IgD-negative memory B cell (primary cell): ENCODE data around the gene MAP1A. TPM values are rescaled to one million over a fixed set of nuclear protein-coding genes. Genes with fewer than 3 reads are reported as not detected.
A peak's percentile ranks its signal among the peaks of the same experiment; 100 is the strongest.

ENCODE experiments used
- H3K27ac Mint-ChIP-seq, 3 donors: one replicate each; pipeline ENCODE4 v1.8.0; 2020 to 2022; ENCODE audit warnings: mild to moderate bottlenecking in 3 of 3, mixed read lengths in 3 of 3, moderate library complexity in 1 of 3
- H3K27me3 Mint-ChIP-seq: one replicate; pipeline ENCODE4 v1.8.0; 2021; ENCODE audit warnings: mixed read lengths
- H3K36me3 Mint-ChIP-seq: one replicate; pipeline ENCODE4 v1.8.0; 2020; ENCODE audit warnings: mild to moderate bottlenecking, mixed read lengths
- H3K4me1 Mint-ChIP-seq, 3 donors: one replicate each; pipeline ENCODE4 v1.8.0; 2020 to 2022; ENCODE audit warnings: mixed read lengths in 3 of 3, mild to moderate bottlenecking in 1 of 3
- H3K4me3 Mint-ChIP-seq, 4 donors: one replicate each; pipeline ENCODE4 v1.8.0; 2020 to 2022; ENCODE audit warnings: mild to moderate bottlenecking in 4 of 4, mixed read lengths in 4 of 4, moderate library complexity in 3 of 4
- H3K9me3 Mint-ChIP-seq, 3 donors: one replicate each; pipeline ENCODE4 v1.8.0; 2020 to 2021; ENCODE audit warnings: mixed read lengths in 3 of 3, mild to moderate bottlenecking in 1 of 3
- polyA plus RNA-seq: library from polyadenylated mRNA; unstranded; fragments of 300-500 nt; fragmentation: Illumina TruSeq; gene quantifications from one replicate; pipeline ENCODE4 v1.2.3, GENCODE V29; 2021

The MAP1A gene
- not detected for polyA plus RNA-seq

DNA sequence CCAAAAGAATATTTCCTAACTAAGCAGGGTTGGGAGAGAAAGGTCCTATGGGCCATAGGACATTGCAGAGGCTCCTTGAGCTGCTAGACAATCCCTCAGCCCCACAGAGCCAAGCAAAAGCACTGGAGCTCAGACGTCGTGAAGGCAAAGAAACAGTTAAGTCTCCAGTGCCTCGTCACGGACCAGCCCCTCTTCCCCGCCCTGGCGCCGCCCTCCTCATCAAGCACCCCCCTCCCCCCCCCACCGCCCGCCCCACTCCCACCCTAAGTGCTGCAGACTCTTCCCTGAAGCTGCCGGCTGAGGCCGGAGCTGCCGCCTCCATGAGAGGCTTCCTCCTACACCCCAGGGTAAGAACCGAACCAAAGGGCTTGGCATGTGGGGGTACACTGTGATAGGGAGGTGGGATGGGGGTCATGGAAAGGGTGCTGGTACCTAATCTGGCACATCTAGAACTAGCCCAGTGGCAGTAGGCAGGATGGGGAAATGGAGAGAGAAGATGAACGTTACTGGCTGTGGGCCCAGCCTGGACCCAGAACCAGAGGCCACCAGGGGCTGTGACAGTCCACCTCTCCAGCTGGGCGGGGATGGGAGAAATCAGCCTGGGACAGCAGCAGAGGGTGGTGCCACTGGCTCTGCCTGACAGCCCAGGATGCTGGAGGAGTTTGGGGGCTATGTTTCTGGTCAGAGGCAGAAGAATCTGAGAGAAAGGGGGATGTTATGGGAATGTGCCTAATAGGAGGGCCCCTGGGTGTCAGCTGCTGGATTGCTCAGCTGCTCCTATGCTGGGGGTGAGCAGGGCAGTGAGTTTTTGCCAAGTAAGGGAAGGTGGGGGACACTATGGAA lies at the start of gene MAP1A:
Gene MAP1A (plus strand): TSS at position 255 of the 843 bp plus-strand sequence. CDS start 3,866 bp downstream, outside the sequence.
- Mint-ChIP-seq H3K4me1 (peaks cover 0 to 3% (median 0%) of the 10 kb centered on the region in 3 donors), H3K27me3 (peaks cover 49% of the 10 kb centered on the region), H3K4me3 (peak within 1 kb of the TSS in 2 of 4 donors; percentile 77 to 84), H3K36me3 (no peaks in the 10 kb centered on the region), H3K9me3 (no peaks in the 10 kb centered on the region), H3K27ac (peak within 1 kb of the TSS in 1 of 3 donors; percentile 94)

- peaks cover 3% of the 10 kb centered on the region for H3K36me3 Mint-ChIP-seq
- no peak overlapping the region for H3K27ac Mint-ChIP-seq
- H3K4me3 Mint-ChIP-seq = peak overlapping the region in 1 of 4 donors; percentile 12
- H3K9me3 Mint-ChIP-seq = no peaks in the 10 kb centered on the region
- no peaks in the 10 kb centered on the region for H3K27me3 Mint-ChIP-seq
- H3K4me1 Mint-ChIP-seq = no peaks in the 10 kb centered on the region
Measured at GRCh38 chr15:43469867-43470266, 47.5 kb upstream of the MAP1A start.

- Mint-ChIP-seq H3K4me1 (no peaks in the 10 kb centered on the region), H3K27me3 (no peaks in the 10 kb centered on the region), H3K4me3 (no peak overlapping the region), H3K9me3 (no peaks in the 10 kb centered on the region), H3K36me3 (peaks cover 3% of the 10 kb centered on the region), H3K27ac (no peak overlapping the region)
Measured at GRCh38 chr15:43471975-43472374, 45.4 kb upstream of the MAP1A start.

DNA sequence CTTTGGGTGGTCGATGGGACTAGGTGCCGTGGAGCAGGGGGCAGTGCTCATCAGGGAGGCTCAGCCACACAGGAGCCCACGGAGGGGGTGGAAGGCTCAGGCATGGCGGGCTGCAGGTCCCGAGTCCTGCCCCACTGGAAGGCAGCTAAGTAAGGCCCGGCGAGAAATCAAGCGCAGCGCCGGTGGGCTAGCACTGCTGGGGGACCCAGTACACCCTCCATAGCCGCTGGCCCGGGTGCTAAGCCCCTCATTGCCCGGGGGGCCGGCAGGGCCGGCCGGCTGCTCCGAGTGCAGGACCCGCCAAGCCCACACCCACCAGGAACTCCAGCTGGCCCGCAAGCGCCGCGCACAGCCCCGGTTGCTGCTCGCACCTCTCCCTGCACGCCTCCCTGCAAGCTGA lies 43.5 kb upstream of the MAP1A start:
- H3K27me3 Mint-ChIP-seq = no peaks in the 10 kb centered on the region
- no peaks in the 10 kb centered on the region for H3K4me1 Mint-ChIP-seq
- no peak overlapping the region for H3K27ac Mint-ChIP-seq
- H3K36me3 Mint-ChIP-seq = peaks cover 14% of the 10 kb centered on the region
- no peak overlapping the region for H3K4me3 Mint-ChIP-seq
- H3K9me3 Mint-ChIP-seq = no peaks in the 10 kb centered on the region

GRCh38 chr15:43483297-43484128 lies 33.9 kb upstream of the MAP1A start:
- Mint-ChIP-seq H3K36me3 (peaks cover 13% of the 10 kb centered on the region), H3K4me1 (peaks cover 5 to 8% (median 6%) of the 10 kb centered on the region in 3 donors), H3K27ac (no peak overlapping the region), H3K9me3 (no peaks in the 10 kb centered on the region), H3K4me3 (no peak overlapping the region), H3K27me3 (no peaks in the 10 kb centered on the region)

DNA sequence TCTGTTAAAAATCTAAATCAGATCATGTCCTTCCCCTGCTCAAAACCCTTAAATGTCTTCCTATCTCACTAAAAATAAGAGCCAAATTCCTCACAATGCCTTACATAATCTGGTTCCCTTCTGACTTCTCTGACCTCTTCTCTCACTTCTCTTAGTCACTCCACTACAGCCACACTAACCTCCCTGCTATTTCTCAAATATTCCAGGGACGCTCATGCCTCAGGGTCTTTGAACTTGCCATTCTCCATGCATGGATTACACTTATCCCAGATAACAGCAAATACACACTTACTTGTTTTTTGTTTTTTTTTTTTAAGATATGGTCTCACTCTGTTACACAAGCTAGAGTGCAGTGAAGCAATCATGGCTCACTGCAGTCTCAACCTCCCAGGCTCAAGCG lies 33.0 kb upstream of the MAP1A start:
- Mint-ChIP-seq H3K9me3 (no peaks in the 10 kb centered on the region), H3K36me3 (peaks cover 5% of the 10 kb centered on the region), H3K27ac (no peak overlapping the region), H3K4me3 (no peak overlapping the region), H3K27me3 (no peaks in the 10 kb centered on the region), H3K4me1 (peaks cover 6 to 15% (median 9%) of the 10 kb centered on the region in 3 donors)

GRCh38 chr15:43487271-43487895 lies 30.0 kb upstream of the MAP1A start:
- H3K36me3 Mint-ChIP-seq = peaks cover 1% of the 10 kb centered on the region
- H3K27ac Mint-ChIP-seq = no peak overlapping the region
- H3K27me3 Mint-ChIP-seq = no peaks in the 10 kb centered on the region
- H3K4me3 Mint-ChIP-seq = peak overlapping the region in 1 of 4 donors; percentile 19
- no peaks in the 10 kb centered on the region for H3K9me3 Mint-ChIP-seq
- peaks cover 12 to 25% (median 18%) of the 10 kb centered on the region in 3 donors for H3K4me1 Mint-ChIP-seq

DNA sequence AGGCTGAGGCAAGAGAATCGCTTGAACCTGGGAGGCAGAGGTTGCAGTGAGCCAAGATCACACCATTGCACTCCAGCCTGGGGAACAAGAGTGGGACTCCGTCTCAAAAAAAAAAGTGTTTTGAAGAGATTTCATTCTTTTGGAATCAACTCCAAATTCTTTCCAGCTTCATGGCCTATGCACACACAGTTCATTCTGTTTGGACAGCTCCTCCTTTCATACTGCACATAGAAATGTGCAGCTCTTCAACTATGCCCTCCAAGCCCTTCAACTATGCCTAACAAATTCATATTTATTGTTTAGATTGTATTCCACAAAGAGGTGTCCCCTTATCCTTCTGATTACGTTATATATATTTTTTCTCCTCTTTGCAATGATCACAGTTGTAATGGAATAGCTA lies 28.6 kb upstream of the MAP1A start:
- no peak overlapping the region for H3K27ac Mint-ChIP-seq
- H3K4me1 Mint-ChIP-seq = peaks cover 13 to 33% (median 18%) of the 10 kb centered on the region in 3 donors
- peak overlapping the region in 1 of 4 donors; percentile 52 for H3K4me3 Mint-ChIP-seq
- H3K9me3 Mint-ChIP-seq = no peaks in the 10 kb centered on the region
- H3K36me3 Mint-ChIP-seq = peaks cover 1% of the 10 kb centered on the region
- no peaks in the 10 kb centered on the region for H3K27me3 Mint-ChIP-seq

DNA sequence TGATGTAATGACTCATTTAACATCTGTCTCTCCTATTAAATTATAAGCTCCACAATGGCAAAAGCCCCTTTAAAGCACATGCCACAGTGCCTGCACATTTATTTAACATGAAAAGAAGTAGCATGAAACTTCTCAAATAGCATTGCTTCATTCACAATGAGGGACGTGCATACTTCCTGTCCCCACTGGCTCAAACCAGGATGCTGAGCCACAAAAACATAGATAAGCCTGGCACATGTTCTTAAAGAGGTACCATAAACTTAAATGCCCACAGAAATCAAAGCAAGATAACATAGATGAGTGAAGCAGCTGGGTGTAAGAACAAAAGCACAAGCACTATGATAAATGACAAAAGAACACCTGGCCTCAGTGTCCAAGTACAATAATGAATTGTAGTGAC lies 28.2 kb upstream of the MAP1A start:
- Mint-ChIP-seq H3K4me3 (peak overlapping the region in 1 of 4 donors; percentile 52), H3K9me3 (no peaks in the 10 kb centered on the region), H3K27ac (no peak overlapping the region), H3K36me3 (peaks cover 1% of the 10 kb centered on the region), H3K27me3 (no peaks in the 10 kb centered on the region), H3K4me1 (peaks cover 13 to 29% (median 17%) of the 10 kb centered on the region in 3 donors)

- peaks cover 1% of the 10 kb centered on the region for H3K36me3 Mint-ChIP-seq
- no peaks in the 10 kb centered on the region for H3K27me3 Mint-ChIP-seq
- H3K9me3 Mint-ChIP-seq = no peaks in the 10 kb centered on the region
- H3K4me3 Mint-ChIP-seq = peak overlapping the region; percentile 81 to 99 (median 97)
- peak overlapping the region; percentile 36 to 96 (median 54) for H3K27ac Mint-ChIP-seq
- peaks cover 13 to 26% (median 15%) of the 10 kb centered on the region in 3 donors for H3K4me1 Mint-ChIP-seq
Measured at GRCh38 chr15:43492266-43492665, 25.1 kb upstream of the MAP1A start.

DNA sequence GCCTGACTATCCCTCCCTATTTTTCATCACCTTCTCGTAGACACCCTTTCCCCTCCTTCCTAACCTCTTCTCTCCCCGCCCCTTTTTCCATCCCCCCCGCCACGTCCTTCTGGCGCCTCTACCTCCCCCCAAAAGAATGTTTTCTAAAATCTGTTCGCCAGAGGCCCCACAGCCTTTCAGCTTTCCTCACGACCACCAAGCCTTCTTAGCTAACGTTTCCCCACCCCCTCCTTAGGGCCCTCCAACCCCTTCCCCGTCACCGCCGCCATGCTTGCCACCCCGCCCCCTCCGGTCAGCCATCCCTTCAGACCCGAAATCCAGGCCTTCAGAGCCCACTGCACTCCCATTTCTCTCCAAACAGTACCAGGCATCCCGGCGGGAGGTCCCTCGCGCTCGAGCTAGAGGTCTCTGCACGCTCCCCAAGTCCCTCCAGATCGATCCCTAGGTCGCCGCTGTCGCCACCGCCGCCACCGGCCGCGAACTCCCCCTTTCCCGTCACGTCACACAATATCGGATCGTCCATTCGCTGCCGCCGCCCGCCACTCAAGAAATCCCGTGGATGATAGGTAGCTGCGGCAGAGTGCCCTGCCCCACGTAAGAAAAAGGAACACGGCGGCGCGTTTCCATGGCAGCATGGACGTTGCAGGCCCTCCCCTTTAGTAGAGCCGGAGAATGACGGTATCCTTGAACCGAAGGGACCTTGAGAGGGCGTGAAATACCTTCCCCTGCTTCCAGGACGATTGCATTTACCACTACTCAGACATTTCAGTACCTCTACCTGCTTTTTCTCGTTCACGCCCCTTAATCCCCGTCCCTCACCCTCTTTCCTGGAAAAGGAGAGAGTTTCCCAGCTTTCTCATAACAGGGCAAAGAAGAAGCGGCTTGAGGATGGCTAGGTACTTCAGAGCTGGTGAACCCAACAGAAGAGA lies 24.5 kb upstream of the MAP1A start, which contains the start of gene TP53BP1:
Gene TP53BP1 (minus strand): TSS at position 484 of the 929 bp plus-strand sequence. CDS start 113 bp downstream, at position 371.
- Mint-ChIP-seq H3K27ac (peak within 1 kb of the TSS; percentile 70 to 99 (median 96)), H3K27me3 (no peaks in the 10 kb centered on the region), H3K36me3 (no peaks in the 10 kb centered on the region), H3K4me1 (peaks cover 13 to 26% (median 15%) of the 10 kb centered on the region in 3 donors), H3K9me3 (no peaks in the 10 kb centered on the region), H3K4me3 (peak within 1 kb of the TSS; percentile 81 to 99 (median 97))

DNA sequence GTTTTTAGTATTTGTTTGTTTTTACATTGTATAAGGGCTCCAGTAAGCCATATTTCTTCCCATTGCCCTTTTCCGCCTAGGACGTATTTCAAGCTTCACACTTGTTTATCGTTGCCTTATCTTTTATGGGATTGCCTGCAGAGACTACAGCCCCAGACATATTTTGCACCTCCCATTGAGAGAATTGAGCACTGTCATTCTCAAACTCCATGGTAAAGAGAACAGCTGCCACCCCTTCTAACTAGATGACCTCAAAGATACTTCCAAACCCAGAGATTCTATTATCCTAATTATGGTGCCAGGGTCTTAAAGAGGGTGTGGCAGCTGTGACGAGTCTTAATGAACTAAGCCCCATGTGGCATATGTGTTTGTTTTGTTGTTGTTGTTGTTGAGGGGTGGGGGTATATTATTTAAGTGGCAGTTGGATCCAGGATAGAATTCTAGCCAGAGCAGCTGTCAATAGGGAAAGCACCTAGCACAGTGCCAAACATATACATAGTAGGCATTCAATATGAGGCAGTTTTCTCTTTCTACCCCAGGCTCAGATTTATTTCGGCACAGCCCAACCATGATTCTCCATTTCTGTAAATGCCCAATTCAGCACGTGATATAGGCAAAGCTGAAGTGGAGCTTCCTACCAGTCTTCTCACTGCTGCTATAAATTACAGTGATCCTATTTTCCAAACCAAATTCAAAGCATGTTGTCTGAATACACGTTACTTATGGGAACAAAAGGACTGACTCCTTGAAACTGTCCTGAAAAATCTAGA lies 23.5 kb upstream of the MAP1A start:
- Mint-ChIP-seq H3K4me1 (peaks cover 13 to 25% (median 15%) of the 10 kb centered on the region in 3 donors), H3K9me3 (no peaks in the 10 kb centered on the region), H3K27me3 (no peaks in the 10 kb centered on the region), H3K4me3 (peak overlapping the region; percentile 80 to 97 (median 89)), H3K27ac (peak overlapping the region; percentile 70 to 99 (median 96)), H3K36me3 (no peaks in the 10 kb centered on the region)

DNA sequence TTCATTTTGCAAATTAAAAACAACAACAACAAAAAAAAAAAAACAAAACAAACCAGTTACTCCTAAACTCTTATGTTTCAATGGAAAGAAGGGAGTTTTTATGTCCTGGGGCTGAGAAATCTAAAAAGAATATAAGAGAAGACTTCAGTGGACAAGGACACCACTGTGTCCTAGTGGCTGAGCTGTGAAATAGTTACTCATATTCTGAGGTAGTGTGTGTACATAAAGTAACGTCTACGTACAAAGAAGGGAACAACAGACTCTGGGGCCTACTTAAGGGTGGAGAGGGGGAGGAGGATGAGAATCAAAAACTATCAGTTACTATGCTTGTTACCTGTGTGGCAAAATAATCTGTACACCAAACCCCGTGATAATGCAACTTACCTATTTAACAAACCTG lies 18.4 kb upstream of the MAP1A start:
- Mint-ChIP-seq H3K4me3 (no peak overlapping the region), H3K27ac (no peak overlapping the region), H3K4me1 (no peaks in the 10 kb centered on the region), H3K36me3 (no peaks in the 10 kb centered on the region), H3K27me3 (no peaks in the 10 kb centered on the region), H3K9me3 (no peaks in the 10 kb centered on the region)
